ENCODE data around the gene ADAMTS6.

ADAMTS6 gene

GRCh38 chr5:65261499-65261898, 220.2 kb downstream of the ADAMTS6 start:
- DNase-seq: no peak
- Histone ChIP-seq H3K4me1 (ENCODE audit: insufficient read depth, low read length) (no peaks in the 10 kb centered on the region), H3K27me3 (ENCODE audit: insufficient read depth, low read length, poor library complexity) (no peaks in the 10 kb centered on the region), H4K20me1 (ENCODE audit: insufficient read depth, low read length) (no peaks in the 10 kb centered on the region), H3K9ac (ENCODE audit: low read depth, low read length) (no peak overlapping the region), H3K9me3 (ENCODE audit: insufficient read depth, low read length, severe bottlenecking) (no peaks in the 10 kb centered on the region), H3K27ac (ENCODE audit: low read length) (no peak overlapping the region), H3K36me3 (ENCODE audit: insufficient read depth, low read length) (no peaks in the 10 kb centered on the region), H3K79me2 (ENCODE audit: insufficient read depth, low read length) (no peaks in the 10 kb centered on the region), H3K4me2 (ENCODE audit: insufficient read depth, low read length) (no peak overlapping the region), H2AFZ (ENCODE audit: low read depth, low read length) (no peak overlapping the region), H3K4me3 (ENCODE audit: low read depth in 1 of 2, low read length in 2 of 2) (no peak overlapping the region)
- no peak for TF ChIP-seq EZH2 (IDR thresholded peaks at IDR 0.05; ENCODE audit: borderline replicate concordance, low read depth, low read length, severe bottlenecking)
- ATAC-seq (ENCODE audit: insufficient read depth, low read depth): no peak

GRCh38 chr5:65255294-65255693, 226.4 kb downstream of the ADAMTS6 start:
- ATAC-seq (ENCODE audit: insufficient read depth, low read depth) (no peak), DNase-seq (no peak)
- no peak overlapping the region for H2AFZ ChIP-seq (ENCODE audit: low read depth, low read length)

GRCh38 chr5:65252977-65253376, 228.7 kb downstream of the ADAMTS6 start:
- Histone ChIP-seq H3K79me2 (ENCODE audit: insufficient read depth, low read length) (no peaks in the 10 kb centered on the region), H4K20me1 (ENCODE audit: insufficient read depth, low read length) (no peaks in the 10 kb centered on the region), H3K27ac (ENCODE audit: low read length) (no peak overlapping the region), H3K27me3 (ENCODE audit: insufficient read depth, low read length, poor library complexity) (no peaks in the 10 kb centered on the region), H3K36me3 (ENCODE audit: insufficient read depth, low read length) (no peaks in the 10 kb centered on the region), H3K4me2 (ENCODE audit: insufficient read depth, low read length) (no peak overlapping the region), H2AFZ (ENCODE audit: low read depth, low read length) (no peak overlapping the region), H3K9me3 (ENCODE audit: insufficient read depth, low read length, severe bottlenecking) (no peaks in the 10 kb centered on the region), H3K4me3 (ENCODE audit: low read depth in 1 of 2, low read length in 2 of 2) (no peak overlapping the region), H3K9ac (ENCODE audit: low read depth, low read length) (no peak overlapping the region), H3K4me1 (ENCODE audit: insufficient read depth, low read length) (no peaks in the 10 kb centered on the region)
- no peak for ATAC-seq (ENCODE audit: insufficient read depth, low read depth)
- DNase-seq: no peak
- TF ChIP-seq, protein P1, sequence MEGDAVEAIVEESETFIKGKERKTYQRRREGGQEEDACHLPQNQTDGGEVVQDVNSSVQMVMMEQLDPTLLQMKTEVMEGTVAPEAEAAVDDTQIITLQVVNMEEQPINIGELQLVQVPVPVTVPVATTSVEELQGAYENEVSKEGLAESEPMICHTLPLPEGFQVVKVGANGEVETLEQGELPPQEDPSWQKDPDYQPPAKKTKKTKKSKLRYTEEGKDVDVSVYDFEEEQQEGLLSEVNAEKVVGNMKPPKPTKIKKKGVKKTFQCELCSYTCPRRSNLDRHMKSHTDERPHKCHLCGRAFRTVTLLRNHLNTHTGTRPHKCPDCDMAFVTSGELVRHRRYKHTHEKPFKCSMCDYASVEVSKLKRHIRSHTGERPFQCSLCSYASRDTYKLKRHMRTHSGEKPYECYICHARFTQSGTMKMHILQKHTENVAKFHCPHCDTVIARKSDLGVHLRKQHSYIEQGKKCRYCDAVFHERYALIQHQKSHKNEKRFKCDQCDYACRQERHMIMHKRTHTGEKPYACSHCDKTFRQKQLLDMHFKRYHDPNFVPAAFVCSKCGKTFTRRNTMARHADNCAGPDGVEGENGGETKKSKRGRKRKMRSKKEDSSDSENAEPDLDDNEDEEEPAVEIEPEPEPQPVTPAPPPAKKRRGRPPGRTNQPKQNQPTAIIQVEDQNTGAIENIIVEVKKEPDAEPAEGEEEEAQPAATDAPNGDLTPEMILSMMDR (IDR thresholded peaks at IDR 0.05; ENCODE audit: borderline replicate concordance, extremely low read depth, low read length, poor library complexity, severe bottlenecking): no peak
- no peak for TF ChIP-seq EZH2 (IDR thresholded peaks at IDR 0.05; ENCODE audit: borderline replicate concordance, low read depth, low read length, severe bottlenecking)

More at GRCh38 chr5:65255294-65255693, 226.4 kb downstream of the ADAMTS6 start:
- Histone ChIP-seq H3K4me3 (ENCODE audit: low read depth in 1 of 2, low read length in 2 of 2) (no peak overlapping the region), H4K20me1 (ENCODE audit: insufficient read depth, low read length) (no peaks in the 10 kb centered on the region), H3K9ac (ENCODE audit: low read depth, low read length) (no peak overlapping the region), H3K79me2 (ENCODE audit: insufficient read depth, low read length) (no peaks in the 10 kb centered on the region), H3K4me2 (ENCODE audit: insufficient read depth, low read length) (no peak overlapping the region), H3K27ac (ENCODE audit: low read length) (no peak overlapping the region), H3K4me1 (ENCODE audit: insufficient read depth, low read length) (no peaks in the 10 kb centered on the region), H3K27me3 (ENCODE audit: insufficient read depth, low read length, poor library complexity) (no peaks in the 10 kb centered on the region), H3K9me3 (ENCODE audit: insufficient read depth, low read length, severe bottlenecking) (no peaks in the 10 kb centered on the region), H3K36me3 (ENCODE audit: insufficient read depth, low read length) (no peaks in the 10 kb centered on the region)
- TF ChIP-seq, protein P1 (IDR thresholded peaks at IDR 0.05; ENCODE audit: borderline replicate concordance, extremely low read depth, low read length, poor library complexity, severe bottlenecking): no peak
- TF ChIP-seq EZH2 (IDR thresholded peaks at IDR 0.05; ENCODE audit: borderline replicate concordance, low read depth, low read length, severe bottlenecking): no peak

DNA sequence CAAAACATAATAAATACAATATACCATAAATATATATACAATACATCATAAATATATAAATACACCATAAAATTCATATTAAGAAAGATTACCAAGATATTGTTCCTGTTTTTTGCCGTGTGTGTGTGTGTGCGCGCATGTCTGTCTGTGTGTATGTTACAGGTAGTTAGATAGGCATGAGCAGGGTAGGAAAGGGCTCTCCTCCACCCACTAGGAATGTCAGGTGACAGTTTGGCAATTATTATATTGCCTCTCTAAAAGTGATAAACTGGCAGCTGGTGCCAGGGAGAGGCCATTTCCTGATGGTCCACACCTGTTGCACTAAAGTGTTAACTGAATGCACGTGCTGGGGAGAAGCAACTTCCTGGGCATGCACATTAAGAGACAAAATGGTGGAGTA, 232.8 kb downstream of the ADAMTS6 start:
- TF ChIP-seq, protein P1 (IDR thresholded peaks at IDR 0.05; ENCODE audit: borderline replicate concordance, extremely low read depth, low read length, poor library complexity, severe bottlenecking): no peak
- no peak for TF ChIP-seq EZH2 (IDR thresholded peaks at IDR 0.05; ENCODE audit: borderline replicate concordance, low read depth, low read length, severe bottlenecking)
- Histone ChIP-seq H3K4me3 (ENCODE audit: low read depth in 1 of 2, low read length in 2 of 2) (no peak overlapping the region), H3K4me1 (ENCODE audit: insufficient read depth, low read length) (no peaks in the 10 kb centered on the region), H3K9ac (ENCODE audit: low read depth, low read length) (no peak overlapping the region), H3K9me3 (ENCODE audit: insufficient read depth, low read length, severe bottlenecking) (no peaks in the 10 kb centered on the region), H3K4me2 (ENCODE audit: insufficient read depth, low read length) (no peak overlapping the region), H3K79me2 (ENCODE audit: insufficient read depth, low read length) (no peaks in the 10 kb centered on the region), H2AFZ (ENCODE audit: low read depth, low read length) (no peak overlapping the region), H3K27me3 (ENCODE audit: insufficient read depth, low read length, poor library complexity) (no peaks in the 10 kb centered on the region), H3K27ac (ENCODE audit: low read length) (no peak overlapping the region), H4K20me1 (ENCODE audit: insufficient read depth, low read length) (no peaks in the 10 kb centered on the region), H3K36me3 (ENCODE audit: insufficient read depth, low read length) (no peaks in the 10 kb centered on the region)
- DNase-seq (no peak), ATAC-seq (ENCODE audit: insufficient read depth, low read depth) (no peak)
